ENCODE measurements around the gene ST8SIA1. TPM values are rescaled to one million over a fixed set of nuclear protein-coding genes. Genes with fewer than 3 reads are reported as not detected.

ST8SIA1 gene
- total RNA-seq, 2 experiments from 2014 or later = 1.5 to 1.6 TPM

GRCh38 chr12:22234561-22234960 lies 99.9 kb downstream of the ST8SIA1 start:
- H3K27ac Mint-ChIP-seq = no peak overlapping the region
- no peak for ATAC-seq
- no peaks in the 10 kb centered on the region for H3K4me1 Mint-ChIP-seq
- H3K4me3 Mint-ChIP-seq = no peak overlapping the region
- no peak for DNase-seq
- ChIA-PET POLR2A (no interaction called here), CTCF (no interaction called here)
- peaks cover 4% of the 10 kb centered on the region for H3K9me3 Mint-ChIP-seq (ENCODE audit: low read depth)
- H3K27me3 Mint-ChIP-seq = no peaks in the 10 kb centered on the region
- H3K36me3 Mint-ChIP-seq (ENCODE audit: low read depth) = peaks cover 2% of the 10 kb centered on the region
- intact Hi-C loops (cut with DNase I, micrococcal nuclease) = no loop called here

DNA sequence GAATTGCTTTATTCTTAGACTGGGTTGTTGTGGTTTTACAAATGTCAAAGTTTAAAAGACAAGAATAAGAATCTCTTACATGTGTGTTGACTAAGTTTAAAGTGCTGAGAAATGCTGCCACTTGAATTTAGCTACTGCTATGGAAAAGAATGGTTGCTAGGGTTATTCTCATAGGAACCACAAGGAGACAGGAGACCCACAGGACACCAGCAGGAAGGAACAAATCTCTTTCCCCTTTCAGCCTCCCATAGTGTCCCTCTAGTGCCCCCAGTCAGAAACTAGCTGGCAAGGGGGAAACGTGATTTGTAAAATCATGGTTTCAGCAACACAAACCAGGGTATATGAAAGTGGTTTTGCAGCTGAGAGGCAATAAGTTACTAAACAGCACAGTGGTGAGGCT lies 102.7 kb downstream of the ST8SIA1 start:
- Mint-ChIP-seq H3K4me1 (no peaks in the 10 kb centered on the region), H3K36me3 (ENCODE audit: low read depth) (no peaks in the 10 kb centered on the region), H3K4me3 (no peak overlapping the region), H3K9me3 (ENCODE audit: low read depth) (no peaks in the 10 kb centered on the region), H3K27me3 (no peaks in the 10 kb centered on the region), H3K27ac (no peak overlapping the region)
- POLR2A ChIA-PET = no interaction called here
- no peak for ATAC-seq
- DNase-seq = no peak
- CTCF ChIA-PET = interaction anchor here (0.9 kb wide), 1 partner anchor 92 kb away, joined by 3 read pairs; no protein-coding TSS in a partner anchor
- intact Hi-C loops (cut with DNase I, micrococcal nuclease) = no loop called here

DNA sequence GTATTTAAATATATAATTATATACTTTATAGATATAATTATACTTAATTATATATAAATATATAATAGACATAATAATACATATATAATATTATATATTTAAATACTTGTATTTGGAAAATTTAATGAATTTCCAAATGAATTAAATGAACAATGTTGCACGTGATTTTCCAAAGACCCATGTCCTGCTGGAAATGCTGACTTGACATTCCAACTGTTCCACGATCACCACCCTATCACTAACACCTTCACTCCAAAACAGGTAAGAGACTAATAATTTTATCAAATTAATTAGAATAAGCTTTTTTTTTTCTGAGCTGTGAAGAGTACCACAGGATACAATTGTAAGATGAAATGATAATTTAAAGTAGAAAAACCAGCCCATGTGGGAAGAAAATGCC lies 103.4 kb downstream of the ST8SIA1 start:
- Mint-ChIP-seq H3K36me3 (ENCODE audit: low read depth) (no peaks in the 10 kb centered on the region), H3K4me1 (no peaks in the 10 kb centered on the region), H3K4me3 (no peak overlapping the region), H3K27ac (no peak overlapping the region), H3K9me3 (ENCODE audit: low read depth) (no peaks in the 10 kb centered on the region), H3K27me3 (no peaks in the 10 kb centered on the region)
- ChIA-PET POLR2A (no interaction called here), CTCF (no interaction called here)
- ATAC-seq = no peak
- intact Hi-C loops (cut with DNase I, micrococcal nuclease) = no loop called here
- DNase-seq = no peak

GRCh38 chr12:22230280-22230794 lies 104.2 kb downstream of the ST8SIA1 start:
- H3K27ac Mint-ChIP-seq = no peak overlapping the region
- intact Hi-C loops (cut with DNase I, micrococcal nuclease) = no loop called here
- no peak overlapping the region for H3K4me3 Mint-ChIP-seq
- ATAC-seq (no peak), DNase-seq (no peak)
- CTCF ChIA-PET = no interaction called here
- no peaks in the 10 kb centered on the region for H3K27me3 Mint-ChIP-seq
- no peaks in the 10 kb centered on the region for H3K36me3 Mint-ChIP-seq (ENCODE audit: low read depth)
- POLR2A ChIA-PET = no interaction called here
- no peaks in the 10 kb centered on the region for H3K9me3 Mint-ChIP-seq (ENCODE audit: low read depth)
- H3K4me1 Mint-ChIP-seq = peaks cover 3% of the 10 kb centered on the region

- H3K4me3 Mint-ChIP-seq = no peak overlapping the region
- H3K27me3 Mint-ChIP-seq = no peaks in the 10 kb centered on the region
- ChIA-PET CTCF (no interaction called here), POLR2A (no interaction called here)
- H3K27ac Mint-ChIP-seq = no peak overlapping the region
- ATAC-seq (no peak), DNase-seq (no peak)
- H3K36me3 Mint-ChIP-seq (ENCODE audit: low read depth) = no peaks in the 10 kb centered on the region
- peaks cover 4% of the 10 kb centered on the region for H3K4me1 Mint-ChIP-seq
- intact Hi-C loops (cut with DNase I, micrococcal nuclease) = no loop called here
- no peaks in the 10 kb centered on the region for H3K9me3 Mint-ChIP-seq (ENCODE audit: low read depth)
These were observed 104.7 kb downstream of the ST8SIA1 start for GRCh38 chr12:22229652-22230279.

DNA sequence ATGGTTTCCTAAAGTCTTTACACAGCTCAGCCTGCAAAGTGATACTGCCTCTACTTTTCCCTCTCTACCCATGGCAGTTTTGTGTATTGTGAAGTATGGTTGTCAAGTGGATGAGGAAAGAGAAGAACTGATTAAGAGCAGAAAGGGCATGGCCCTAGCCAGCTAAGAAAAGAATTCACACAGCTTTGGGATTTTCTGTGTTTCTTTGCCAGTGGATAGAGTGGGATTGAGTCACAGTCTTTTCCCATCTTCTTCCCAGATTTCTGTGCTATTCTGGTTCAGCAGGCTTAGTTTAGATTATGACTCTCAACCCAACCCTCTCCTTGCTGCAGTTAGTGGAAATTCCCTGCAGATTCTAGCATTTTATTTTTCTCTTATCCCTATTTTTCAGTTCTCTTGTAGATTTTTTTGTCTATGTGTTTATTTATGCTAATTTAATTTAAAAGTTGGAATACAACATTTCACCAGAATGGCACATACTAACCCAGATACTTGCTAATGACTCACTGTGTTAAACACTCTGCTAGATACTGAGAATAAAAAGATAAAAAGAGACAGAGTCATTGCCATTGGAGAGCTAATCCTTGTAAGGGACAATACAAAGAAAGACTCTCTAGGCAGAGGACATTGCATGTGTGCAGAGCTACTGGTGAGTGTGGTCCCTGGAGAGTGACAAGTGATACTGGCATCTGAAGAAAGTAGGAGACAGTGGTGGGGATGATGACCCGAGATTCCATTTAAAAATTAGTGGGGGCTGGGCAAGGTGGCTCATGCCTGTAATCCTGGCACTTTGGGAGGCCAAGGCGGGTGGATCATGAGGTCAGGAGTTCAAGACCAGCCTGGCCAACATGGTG lies 106.3 kb downstream of the ST8SIA1 start:
- H3K36me3 Mint-ChIP-seq (ENCODE audit: low read depth) = no peaks in the 10 kb centered on the region
- ATAC-seq = no peak
- CTCF ChIA-PET = no interaction called here
- H3K4me1 Mint-ChIP-seq = peaks cover 4% of the 10 kb centered on the region
- DNase-seq = no peak
- no peak overlapping the region for H3K27ac Mint-ChIP-seq
- H3K9me3 Mint-ChIP-seq (ENCODE audit: low read depth) = no peaks in the 10 kb centered on the region
- intact Hi-C loops (cut with DNase I, micrococcal nuclease) = no loop called here
- H3K4me3 Mint-ChIP-seq = no peak overlapping the region
- POLR2A ChIA-PET = no interaction called here
- H3K27me3 Mint-ChIP-seq = no peaks in the 10 kb centered on the region

- ATAC-seq (no peak), DNase-seq (no peak)
- Mint-ChIP-seq H3K4me3 (no peak overlapping the region), H3K9me3 (ENCODE audit: low read depth) (no peaks in the 10 kb centered on the region), H3K36me3 (ENCODE audit: low read depth) (no peaks in the 10 kb centered on the region), H3K27ac (no peak overlapping the region), H3K4me1 (peaks cover 4% of the 10 kb centered on the region), H3K27me3 (no peaks in the 10 kb centered on the region)
- intact Hi-C loops (cut with DNase I, micrococcal nuclease) = no loop called here
- POLR2A ChIA-PET = no interaction called here
- CTCF ChIA-PET = interaction anchor here (0.7 kb wide), 1 partner anchor 746 kb away, joined by 5 read pairs; no protein-coding TSS in a partner anchor
These were observed 111.2 kb downstream of the ST8SIA1 start for GRCh38 chr12:22223356-22223755.

DNA sequence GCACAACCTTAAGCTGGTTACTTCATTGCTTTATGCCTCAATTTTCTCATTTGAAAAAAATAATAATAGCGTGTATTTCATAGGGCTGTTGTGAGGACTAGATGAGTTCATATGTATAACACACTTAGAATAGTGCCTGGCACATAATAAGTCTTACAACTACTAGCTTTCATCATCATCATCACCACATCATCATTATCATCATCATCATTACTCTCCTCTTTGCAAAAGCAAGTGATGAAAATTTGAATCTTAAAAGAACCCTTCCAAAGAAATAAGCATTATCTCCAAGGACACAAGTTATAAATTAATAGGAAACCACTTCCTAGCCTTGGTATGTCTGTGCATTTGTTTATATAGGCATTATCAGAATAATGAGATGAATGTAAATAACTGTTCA lies 117.0 kb downstream of the ST8SIA1 start:
- POLR2A ChIA-PET = no interaction called here
- CTCF ChIA-PET = interaction anchor here (0.8 kb wide), 1 partner anchor 10 kb away, joined by 3 read pairs; no protein-coding TSS in a partner anchor
- Mint-ChIP-seq H3K27ac (no peak overlapping the region), H3K4me3 (no peak overlapping the region), H3K27me3 (no peaks in the 10 kb centered on the region), H3K4me1 (no peaks in the 10 kb centered on the region), H3K36me3 (ENCODE audit: low read depth) (no peaks in the 10 kb centered on the region), H3K9me3 (ENCODE audit: low read depth) (no peaks in the 10 kb centered on the region)
- DNase-seq (no peak), ATAC-seq (no peak)
- intact Hi-C loops (cut with DNase I, micrococcal nuclease) = no loop called here

- intact Hi-C loops (cut with DNase I, micrococcal nuclease) = no loop called here
- Mint-ChIP-seq H3K27ac (no peak overlapping the region), H3K4me1 (no peaks in the 10 kb centered on the region), H3K27me3 (no peaks in the 10 kb centered on the region), H3K9me3 (ENCODE audit: low read depth) (no peaks in the 10 kb centered on the region), H3K36me3 (ENCODE audit: low read depth) (no peaks in the 10 kb centered on the region), H3K4me3 (no peak overlapping the region)
- ATAC-seq (no peak), DNase-seq (no peak)
- ChIA-PET CTCF (no interaction called here), POLR2A (no interaction called here)
These were observed 118.8 kb downstream of the ST8SIA1 start for GRCh38 chr12:22215467-22216253.

DNA sequence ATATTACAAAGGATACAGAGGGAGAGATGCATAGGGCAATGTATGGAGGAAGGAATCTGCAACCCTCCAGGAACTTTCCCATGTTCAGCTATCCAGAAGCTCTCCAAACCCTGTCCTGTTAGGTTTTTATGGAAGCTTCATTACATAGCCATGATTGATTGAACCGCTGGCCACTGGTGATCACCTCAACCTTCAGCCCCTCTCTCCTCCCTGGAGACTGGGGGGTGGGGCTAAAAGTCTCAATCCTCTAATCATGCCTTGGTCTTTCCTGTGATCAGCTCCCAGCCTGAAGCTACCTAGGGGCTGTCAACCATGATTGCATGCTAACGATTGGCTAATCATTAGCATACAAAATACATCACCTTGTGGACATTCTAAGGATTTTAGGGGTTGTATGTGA lies 123.4 kb downstream of the ST8SIA1 start:
- CTCF ChIA-PET = interaction anchor here (1.8 kb wide), 1 partner anchor 124 kb away, joined by 5 read pairs; no protein-coding TSS in a partner anchor
- H3K36me3 Mint-ChIP-seq (ENCODE audit: low read depth) = no peaks in the 10 kb centered on the region
- H3K4me3 Mint-ChIP-seq = no peak overlapping the region
- DNase-seq (no peak), ATAC-seq (no peak)
- no peaks in the 10 kb centered on the region for H3K9me3 Mint-ChIP-seq (ENCODE audit: low read depth)
- no peak overlapping the region for H3K27ac Mint-ChIP-seq
- no peaks in the 10 kb centered on the region for H3K27me3 Mint-ChIP-seq
- no peaks in the 10 kb centered on the region for H3K4me1 Mint-ChIP-seq
- intact Hi-C loops (cut with DNase I, micrococcal nuclease) = loop anchor here in 1 of 2 experiments (5.0 kb wide), 1 partner anchor 49 kb away; no protein-coding TSS in a partner anchor
- POLR2A ChIA-PET = interaction anchor here (0.7 kb wide), 1 partner anchor 8 kb away, joined by 4 read pairs; no protein-coding TSS in a partner anchor

- POLR2A ChIA-PET = no interaction called here
- CTCF ChIA-PET = interaction anchor here (1.8 kb wide), 1 partner anchor 126 kb away, joined by 5 read pairs; no protein-coding TSS in a partner anchor
- Mint-ChIP-seq H3K27me3 (no peaks in the 10 kb centered on the region), H3K27ac (no peak overlapping the region), H3K9me3 (ENCODE audit: low read depth) (no peaks in the 10 kb centered on the region), H3K4me1 (no peaks in the 10 kb centered on the region), H3K4me3 (no peak overlapping the region), H3K36me3 (ENCODE audit: low read depth) (no peaks in the 10 kb centered on the region)
- ATAC-seq (no peak), DNase-seq (no peak)
- intact Hi-C loops (cut with DNase I, micrococcal nuclease) = no loop called here
These were observed 125.1 kb downstream of the ST8SIA1 start for GRCh38 chr12:22209422-22209821.
